GM20000 (cell line): ENCODE results near the gene AFTPH.

Experiments used
- DNase-seq: peaks from one replicate; pipeline ENCODE4 v3.0.0; 2012; ENCODE audit warnings: low spot score
- TF ChIP-seq, protein P1 (sequence below): IDR thresholded peaks from 2 replicates; pipeline ENCODE4 v1.5.1; 2012; ENCODE audit warnings: mild to moderate bottlenecking, control low read depth; ENCODE audit errors: extremely low read depth, missing control alignments

AFTPH gene

DNA sequence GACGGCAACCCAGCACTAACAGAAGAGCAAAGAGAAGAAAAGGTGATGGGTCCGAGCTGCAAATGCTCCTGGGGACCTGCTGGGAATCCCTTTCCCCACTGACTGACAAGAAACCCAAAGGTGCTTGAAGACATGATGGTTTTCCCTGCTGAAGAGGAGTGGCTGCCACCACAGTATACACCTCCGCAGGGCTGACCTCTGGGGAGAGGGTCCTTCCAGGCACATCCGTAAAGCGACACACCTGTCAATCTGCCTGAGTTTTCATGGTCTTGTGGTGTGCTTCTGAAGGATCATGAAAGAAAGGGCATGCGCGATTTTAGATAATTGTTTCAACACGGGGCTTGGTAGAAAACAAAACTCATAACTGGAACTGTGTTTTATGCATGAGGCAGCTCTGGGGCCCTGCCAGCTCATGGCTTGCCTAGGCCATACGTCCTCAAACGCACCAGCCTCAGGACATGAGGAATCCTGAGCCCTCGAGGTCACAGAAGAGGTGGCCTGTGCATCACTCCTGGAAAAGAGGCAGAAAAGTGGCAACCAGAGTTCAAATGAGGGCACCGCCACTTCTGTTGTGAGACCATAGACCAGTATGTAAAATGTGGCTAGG lies 77.8 kb downstream of the AFTPH start:
- TF ChIP-seq, protein P1, sequence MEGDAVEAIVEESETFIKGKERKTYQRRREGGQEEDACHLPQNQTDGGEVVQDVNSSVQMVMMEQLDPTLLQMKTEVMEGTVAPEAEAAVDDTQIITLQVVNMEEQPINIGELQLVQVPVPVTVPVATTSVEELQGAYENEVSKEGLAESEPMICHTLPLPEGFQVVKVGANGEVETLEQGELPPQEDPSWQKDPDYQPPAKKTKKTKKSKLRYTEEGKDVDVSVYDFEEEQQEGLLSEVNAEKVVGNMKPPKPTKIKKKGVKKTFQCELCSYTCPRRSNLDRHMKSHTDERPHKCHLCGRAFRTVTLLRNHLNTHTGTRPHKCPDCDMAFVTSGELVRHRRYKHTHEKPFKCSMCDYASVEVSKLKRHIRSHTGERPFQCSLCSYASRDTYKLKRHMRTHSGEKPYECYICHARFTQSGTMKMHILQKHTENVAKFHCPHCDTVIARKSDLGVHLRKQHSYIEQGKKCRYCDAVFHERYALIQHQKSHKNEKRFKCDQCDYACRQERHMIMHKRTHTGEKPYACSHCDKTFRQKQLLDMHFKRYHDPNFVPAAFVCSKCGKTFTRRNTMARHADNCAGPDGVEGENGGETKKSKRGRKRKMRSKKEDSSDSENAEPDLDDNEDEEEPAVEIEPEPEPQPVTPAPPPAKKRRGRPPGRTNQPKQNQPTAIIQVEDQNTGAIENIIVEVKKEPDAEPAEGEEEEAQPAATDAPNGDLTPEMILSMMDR, result no peak
- no peak for DNase-seq

DNA sequence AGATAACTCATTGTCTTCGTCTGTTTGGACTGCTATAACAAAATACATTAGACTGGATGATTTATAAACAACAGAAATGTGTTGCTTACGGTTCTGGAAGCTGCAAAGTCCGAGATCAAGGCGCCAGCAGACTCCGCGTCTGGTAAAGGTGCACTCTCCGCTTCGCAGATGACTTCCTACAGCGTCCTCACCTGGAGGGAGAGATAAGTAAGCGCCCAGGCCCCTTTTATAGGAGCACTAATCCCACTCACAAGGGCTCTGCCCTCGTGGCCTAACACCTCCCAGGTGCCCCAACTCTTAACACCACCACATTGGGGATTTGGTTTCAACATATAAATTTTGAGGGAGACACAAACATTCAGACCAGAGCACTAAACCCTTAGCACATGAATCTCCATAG lies 78.3 kb downstream of the AFTPH start:
- TF ChIP-seq, protein P1, result no peak
- DNase-seq, result no peak

GRCh38 chr2:64604155-64604554 lies 80.0 kb downstream of the AFTPH start:
- TF ChIP-seq, protein P1, result no peak
- no peak for DNase-seq

DNA sequence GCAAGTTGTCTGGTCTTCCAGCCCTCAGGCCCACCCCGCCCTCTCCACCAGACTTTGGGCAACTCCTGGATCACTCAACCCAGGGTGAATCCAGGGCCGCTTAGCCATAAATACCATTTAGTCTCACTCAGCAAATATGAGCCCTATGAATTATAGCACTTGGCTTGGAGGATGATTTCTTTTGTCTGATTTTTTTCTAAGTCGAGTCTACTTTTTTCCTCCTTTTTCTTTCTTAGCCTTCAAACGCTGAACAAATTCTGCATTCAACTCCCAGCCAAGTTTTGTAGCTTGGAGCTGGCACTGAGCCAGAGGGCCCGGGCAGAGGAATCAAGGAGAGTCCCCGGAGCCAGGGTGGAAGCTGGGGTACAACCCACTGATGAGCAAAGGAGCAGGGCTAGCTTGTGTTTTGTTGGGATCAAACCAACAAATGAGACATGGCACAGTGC lies 80.9 kb downstream of the AFTPH start:
- no peak for DNase-seq
- TF ChIP-seq, protein P1, result no peak

DNA sequence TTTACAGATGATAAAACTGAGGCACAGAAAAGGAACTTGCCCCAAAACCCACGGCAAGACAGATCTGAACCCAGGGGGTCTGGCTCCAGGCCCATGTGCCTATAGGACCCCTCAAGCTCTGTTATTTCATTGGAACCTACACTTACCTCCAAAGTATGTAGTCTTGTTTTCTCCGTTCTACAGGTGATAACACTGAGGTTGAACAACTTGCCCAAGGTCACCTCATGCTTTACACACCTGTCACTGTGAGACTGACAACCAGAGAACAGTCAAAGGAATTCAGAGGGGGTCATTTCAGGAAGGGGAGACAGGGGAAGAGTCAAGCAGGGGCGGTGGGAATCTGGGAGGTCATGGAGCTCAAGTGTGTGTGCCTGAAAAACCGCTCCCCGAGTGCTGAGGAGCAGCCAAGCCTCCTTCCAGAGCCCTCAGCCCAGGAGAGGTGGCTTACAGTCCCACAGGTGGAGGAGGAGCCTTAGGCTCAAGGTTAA lies 81.9 kb downstream of the AFTPH start:
- TF ChIP-seq, protein P1, result no peak
- no peak for DNase-seq

GRCh38 chr2:64606479-64607363 lies 82.6 kb downstream of the AFTPH start:
- TF ChIP-seq, protein P1, result no peak
- peak; percentile 95 for DNase-seq

DNA sequence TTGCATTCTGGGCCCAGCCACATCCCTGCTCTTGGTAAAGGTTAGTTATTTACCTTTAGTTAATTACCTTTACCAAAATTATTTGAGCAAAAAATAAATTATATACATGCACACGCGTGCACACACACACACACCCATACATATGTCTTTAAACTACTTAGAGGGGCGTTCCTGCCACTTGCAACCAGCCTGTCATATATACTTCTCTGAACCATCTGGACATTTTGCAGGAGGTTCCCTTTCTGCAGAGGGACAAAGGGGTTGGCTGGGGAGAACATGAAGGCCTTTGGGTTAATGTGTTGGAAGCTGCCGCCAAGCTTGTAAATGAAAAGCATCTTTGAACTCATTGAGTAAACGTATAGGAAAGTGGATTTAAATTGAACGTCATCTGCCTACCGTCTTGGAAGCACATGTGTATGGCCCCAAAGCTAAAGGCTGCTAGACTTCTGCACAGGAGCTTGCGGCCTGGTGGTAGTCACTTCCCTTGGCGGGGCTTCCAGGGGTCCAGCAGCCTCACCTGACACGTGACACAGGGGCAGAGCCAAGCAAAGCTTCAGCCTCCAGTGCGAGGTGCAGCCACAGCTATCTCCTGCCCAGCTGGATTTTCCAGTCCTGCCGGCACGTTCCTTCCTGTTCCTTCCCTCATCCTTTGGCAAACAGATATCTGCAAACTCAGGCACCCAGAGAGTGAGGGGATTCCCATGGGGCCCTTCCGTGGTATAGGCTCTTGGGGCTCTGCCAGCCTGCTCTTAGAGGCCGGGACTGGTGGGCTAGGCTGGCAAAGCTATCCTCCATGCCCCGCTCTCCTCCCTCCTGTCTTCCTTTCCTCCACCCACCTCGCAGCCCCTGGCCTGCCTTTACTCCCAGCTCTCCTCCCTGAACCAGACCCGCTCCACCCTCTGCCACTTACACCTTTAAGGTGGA lies 83.5 kb downstream of the AFTPH start:
- DNase-seq, result no peak
- TF ChIP-seq, protein P1, result no peak
